Activated naive CD4-positive, alpha-beta T cell treated with anti-CD3 and anti-CD28 coated beads, Interleukin-2, amount 50 U/mL, for 72 hours (primary cell): Measurements from ENCODE around the gene KLHL36. TPM values are rescaled to one million over a fixed set of nuclear protein-coding genes. Genes with fewer than 3 reads are reported as not detected.

Experiments used
- ATAC-seq, 2 donors: fragments of 150-1000 bp; cut with Tn5 transposase; 2 replicates each; pipeline ENCODE4 v1.10.0; 2021; ENCODE audit warnings: mild to moderate bottlenecking in 2 of 2, moderate library complexity in 2 of 2
- DNase-seq, 2 donors: peaks; one replicate each; pipeline ENCODE4 v3.0.0; 2021 to 2022; ENCODE audit warnings: low spot score in 2 of 2
- H3K27ac Mint-ChIP-seq, 2 donors: one replicate each; pipeline ENCODE4 v1.8.0; 2022; ENCODE audit warnings: mild to moderate bottlenecking in 2 of 2, mixed read lengths in 2 of 2
- H3K36me3 Mint-ChIP-seq, 2 donors: one replicate each; pipeline ENCODE4 v1.8.0; 2022; ENCODE audit warnings: mixed read lengths in 2 of 2
- H3K9me3 Mint-ChIP-seq, 2 donors: one replicate each; pipeline ENCODE4 v1.8.0; 2022; ENCODE audit warnings: mixed read lengths in 2 of 2
- total RNA-seq, 2 donors: library from RNA; stranded (reverse); gene quantifications; one replicate each; pipeline ENCODE4 v1.2.3, GENCODE V29; 2022

KLHL36 gene
- total RNA-seq, 2 donors from 2014 or later: 50.5 to 60.5 TPM

- Mint-ChIP-seq H3K36me3 (peaks cover 5 to 47% of the 10 kb centered on the region in 2 donors), H3K27ac (no peak overlapping the region), H3K9me3 (no peaks in the 10 kb centered on the region)
- DNase-seq (no peak), ATAC-seq (no peak)
These were observed 5.9 kb downstream of the KLHL36 start for GRCh38 chr16:84654238-84654637.

GRCh38 chr16:84654998-84655397, 6.7 kb downstream of the KLHL36 start:
- no peaks in the 10 kb centered on the region for H3K9me3 Mint-ChIP-seq
- H3K27ac Mint-ChIP-seq: peak overlapping the region in 1 of 2 donors; percentile 60
- ATAC-seq (no peak), DNase-seq (no peak)
- H3K36me3 Mint-ChIP-seq: peaks cover 5 to 46% of the 10 kb centered on the region in 2 donors

- peak overlapping the region; percentile 54 to 97 for H3K27ac Mint-ChIP-seq
- H3K9me3 Mint-ChIP-seq: no peaks in the 10 kb centered on the region
- no peak for ATAC-seq
- no peak for DNase-seq
- H3K36me3 Mint-ChIP-seq: peaks cover 0 to 34% of the 10 kb centered on the region in 2 donors
These were observed 8.3 kb downstream of the KLHL36 start for GRCh38 chr16:84656649-84657048.

GRCh38 chr16:84657229-84657837, 9.0 kb downstream of the KLHL36 start:
- ATAC-seq (no peak), DNase-seq (no peak)
- Mint-ChIP-seq H3K36me3 (peaks cover 0 to 34% of the 10 kb centered on the region in 2 donors), H3K9me3 (no peaks in the 10 kb centered on the region), H3K27ac (peak overlapping the region in 1 of 2 donors; percentile 60)

- H3K36me3 Mint-ChIP-seq: peaks cover 0 to 23% of the 10 kb centered on the region in 2 donors
- H3K27ac Mint-ChIP-seq: peak overlapping the region in 1 of 2 donors; percentile 55
- DNase-seq: no peak
- no peaks in the 10 kb centered on the region for H3K9me3 Mint-ChIP-seq
- ATAC-seq: no peak
These were observed 10.4 kb downstream of the KLHL36 start for GRCh38 chr16:84658690-84659089.

GRCh38 chr16:84659656-84660300, 11.5 kb downstream of the KLHL36 start:
- DNase-seq (no peak), ATAC-seq (no peak)
- Mint-ChIP-seq H3K36me3 (peaks cover 0 to 23% of the 10 kb centered on the region in 2 donors), H3K27ac (peak overlapping the region in 1 of 2 donors; percentile 40), H3K9me3 (no peaks in the 10 kb centered on the region)

- Mint-ChIP-seq H3K27ac (no peak overlapping the region), H3K36me3 (peaks cover 0 to 19% of the 10 kb centered on the region in 2 donors), H3K9me3 (no peaks in the 10 kb centered on the region)
- ATAC-seq: no peak
- DNase-seq: no peak
These were observed 12.7 kb downstream of the KLHL36 start for GRCh38 chr16:84660973-84661372.

GRCh38 chr16:84661418-84662060, 13.2 kb downstream of the KLHL36 start:
- Mint-ChIP-seq H3K27ac (peak overlapping the region in 1 of 2 donors; percentile 14), H3K36me3 (peaks cover 0 to 19% of the 10 kb centered on the region in 2 donors), H3K9me3 (no peaks in the 10 kb centered on the region)
- DNase-seq (no peak), ATAC-seq (no peak)

- no peak for ATAC-seq
- H3K36me3 Mint-ChIP-seq: peaks cover 0 to 19% of the 10 kb centered on the region in 2 donors
- H3K9me3 Mint-ChIP-seq: no peaks in the 10 kb centered on the region
- no peak overlapping the region for H3K27ac Mint-ChIP-seq
- DNase-seq: no peak
These were observed 14.2 kb downstream of the KLHL36 start for GRCh38 chr16:84662471-84662870.

GRCh38 chr16:84663433-84664101, 15.3 kb downstream of the KLHL36 start:
- H3K9me3 Mint-ChIP-seq: no peaks in the 10 kb centered on the region
- no peak for DNase-seq
- no peak overlapping the region for H3K27ac Mint-ChIP-seq
- no peak for ATAC-seq
- peaks cover 0 to 13% of the 10 kb centered on the region in 2 donors for H3K36me3 Mint-ChIP-seq

GRCh38 chr16:84665359-84665758, 17.0 kb downstream of the KLHL36 start:
- Mint-ChIP-seq H3K36me3 (peaks cover 0 to 6% of the 10 kb centered on the region in 2 donors), H3K9me3 (no peaks in the 10 kb centered on the region), H3K27ac (peak overlapping the region in 1 of 2 donors; percentile 72)
- ATAC-seq (no peak), DNase-seq (no peak)

- Mint-ChIP-seq H3K9me3 (no peaks in the 10 kb centered on the region), H3K27ac (no peak overlapping the region), H3K36me3 (peaks cover 0 to 6% of the 10 kb centered on the region in 2 donors)
- ATAC-seq (no peak), DNase-seq (no peak)
These were observed 17.5 kb downstream of the KLHL36 start for GRCh38 chr16:84665843-84666242.

- Mint-ChIP-seq H3K36me3 (no peaks in the 10 kb centered on the region), H3K27ac (no peak overlapping the region), H3K9me3 (no peaks in the 10 kb centered on the region)
- ATAC-seq: no peak
- DNase-seq: no peak
These were observed 19.4 kb downstream of the KLHL36 start for GRCh38 chr16:84667600-84668309.

- ATAC-seq (no peak), DNase-seq (no peak)
- H3K36me3 Mint-ChIP-seq: no peaks in the 10 kb centered on the region
- H3K27ac Mint-ChIP-seq: no peak overlapping the region
- no peaks in the 10 kb centered on the region for H3K9me3 Mint-ChIP-seq
These were observed 21.8 kb downstream of the KLHL36 start for GRCh38 chr16:84670063-84670462.

GRCh38 chr16:84672276-84673202, 24.2 kb downstream of the KLHL36 start:
- ATAC-seq (peak; percentile 86 to 92), DNase-seq (peak; percentile 70 to 89)
- Mint-ChIP-seq H3K9me3 (no peaks in the 10 kb centered on the region), H3K27ac (no peak overlapping the region), H3K36me3 (no peaks in the 10 kb centered on the region)

- no peak for DNase-seq
- no peak for ATAC-seq
- H3K27ac Mint-ChIP-seq: no peak overlapping the region
- H3K9me3 Mint-ChIP-seq: no peaks in the 10 kb centered on the region
- H3K36me3 Mint-ChIP-seq: no peaks in the 10 kb centered on the region
These were observed 24.9 kb downstream of the KLHL36 start for GRCh38 chr16:84673203-84673535.
